Gastrocnemius medialis (tissue), 4 donors: ENCODE data around the gene NRCAM. TPM values are rescaled to one million over a fixed set of nuclear protein-coding genes. Genes with fewer than 3 reads are reported as not detected.

Source experiments
- ATAC-seq, 2 donors: fragments of 150-250 bp; one replicate each; pipeline ENCODE4 v1.9.1; 2016
- DNase-seq, 2 donors: peaks; one replicate each; pipeline ENCODE4 v3.0.0-alpha.2; 2019
- H3K27ac ChIP-seq, 4 donors: fragments of 200-600 bp; sonication (generic); 1 replicate in 1 of 4; 2 replicates in 3 of 4; pipeline ENCODE4 v1.5.1; 2016 to 2018; ENCODE audit warnings: mild to moderate bottlenecking in 2 of 4, moderate library complexity in 1 of 4
- H3K27me3 ChIP-seq, 3 donors: fragments of 200-600 bp; sonication (generic) in 2 of 3; 1 replicate in 1 of 3; 2 replicates in 2 of 3; pipeline versions ENCODE4 v1.5.1 to v1.6.0; 2016 to 2019; ENCODE audit warnings: mild to moderate bottlenecking in 1 of 3, moderate library complexity in 1 of 3
- H3K36me3 ChIP-seq, 2 donors: fragments of 200-600 bp; sonication (generic) in 1 of 2; one replicate each; pipeline ENCODE4 v1.5.1; 2017 to 2018
- H3K4me1 ChIP-seq, 2 donors: fragments of 200-600 bp; sonication (generic) in 1 of 2; one replicate each; pipeline ENCODE4 v1.5.1; 2016 to 2017; ENCODE audit warnings: mild to moderate bottlenecking in 2 of 2
- H3K4me3 ChIP-seq, 4 donors: fragments of 200-600 bp; sonication (generic) in 3 of 4; 1 replicate in 1 of 4; 2 replicates in 3 of 4; pipeline ENCODE4 v1.5.1; 2016 to 2019; ENCODE audit warnings: mild to moderate bottlenecking in 2 of 4
- H3K9me3 ChIP-seq, 3 donors: fragments of 200-600 bp; sonication (generic) in 2 of 3; 1 replicate in 1 of 3; 2 replicates in 2 of 3; pipeline ENCODE4 v1.5.1; 2016 to 2019
- POLR2A ChIP-seq, 2 donors: fragments of 450-650 bp; IDR thresholded peaks; one replicate each; pipeline ENCODE4 v1.6.1; 2017; ENCODE audit warnings: antibody characterized with exemption in 2 of 2, mild to moderate bottlenecking in 2 of 2, moderate library complexity in 2 of 2
- in situ Hi-C, 4 donors: fragments of 200-750 bp; cut with MboI; loops; one replicate each; pipeline versions ENCODE4 v1.15.0 to v1.8.0; 2017; ENCODE audit warnings: low sequenced_read_pairs in 4 of 4
- intact Hi-C: fragments of 100-400 bp; cut with DNase I; formaldehyde crosslinking; loops from one replicate; pipeline ENCODE4 v1.15.1; 2023; ENCODE audit warnings: low total_unique reads
- total RNA-seq, 4 donors: library from RNA; depleted of rRNA; stranded (reverse); fragments of >200 nt; gene quantifications; one replicate each; pipeline versions ENCODE4 v1.1.0 to v1.2.3, GENCODE V29; 2016
- TF ChIP-seq, protein P1 (sequence below), 5 experiments: fragments of 450-650 bp in 3 of 5; fragments of 200-600 bp in 2 of 5; sonication (generic) in 2 of 5; IDR thresholded peaks in 4 of 5; conservative IDR thresholded peaks in 1 of 5; 1 replicate in 4 of 5; 2 replicates in 1 of 5; pipeline ENCODE4 v1.5.1; 2016 to 2019; ENCODE audit warnings: antibody characterized with exemption in 5 of 5, mild to moderate bottlenecking in 3 of 5, moderate library complexity in 3 of 5

NRCAM gene
- total RNA-seq, 4 donors from 2014 or later = 0.18 to 0.31 (median 0.23) TPM; not detected in 1

DNA sequence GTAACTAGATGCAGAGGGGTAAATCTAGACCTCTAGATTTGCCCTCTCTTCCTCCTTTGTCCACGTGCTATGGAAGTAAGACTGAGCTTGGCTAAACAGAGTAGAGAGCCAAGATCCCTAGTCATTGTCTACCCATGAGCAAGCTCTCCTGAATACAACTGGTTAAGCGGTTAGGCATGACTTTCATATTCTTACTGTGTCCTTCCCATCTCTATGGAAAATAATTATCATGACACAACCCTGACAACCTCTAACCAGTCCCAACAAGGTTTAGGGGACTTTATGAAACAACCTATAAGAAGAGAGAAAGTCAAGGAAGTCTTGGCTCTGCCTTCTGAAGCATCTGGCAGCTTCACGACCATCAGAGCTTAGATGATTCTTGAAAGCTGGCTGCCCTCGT lies 318.2 kb downstream of the NRCAM start:
- in situ Hi-C loops (loop anchor here in 2 of 4 donors (25.0 kb wide), 1 partner anchor 276 kb away; no protein-coding TSS in a partner anchor), intact Hi-C loops (no loop called here)
- ATAC-seq = no peak
- no peaks in the 10 kb centered on the region for H3K27me3 ChIP-seq
- H3K9me3 ChIP-seq = no peaks in the 10 kb centered on the region
- H3K27ac ChIP-seq = no peak overlapping the region
- TF ChIP-seq, protein P1, sequence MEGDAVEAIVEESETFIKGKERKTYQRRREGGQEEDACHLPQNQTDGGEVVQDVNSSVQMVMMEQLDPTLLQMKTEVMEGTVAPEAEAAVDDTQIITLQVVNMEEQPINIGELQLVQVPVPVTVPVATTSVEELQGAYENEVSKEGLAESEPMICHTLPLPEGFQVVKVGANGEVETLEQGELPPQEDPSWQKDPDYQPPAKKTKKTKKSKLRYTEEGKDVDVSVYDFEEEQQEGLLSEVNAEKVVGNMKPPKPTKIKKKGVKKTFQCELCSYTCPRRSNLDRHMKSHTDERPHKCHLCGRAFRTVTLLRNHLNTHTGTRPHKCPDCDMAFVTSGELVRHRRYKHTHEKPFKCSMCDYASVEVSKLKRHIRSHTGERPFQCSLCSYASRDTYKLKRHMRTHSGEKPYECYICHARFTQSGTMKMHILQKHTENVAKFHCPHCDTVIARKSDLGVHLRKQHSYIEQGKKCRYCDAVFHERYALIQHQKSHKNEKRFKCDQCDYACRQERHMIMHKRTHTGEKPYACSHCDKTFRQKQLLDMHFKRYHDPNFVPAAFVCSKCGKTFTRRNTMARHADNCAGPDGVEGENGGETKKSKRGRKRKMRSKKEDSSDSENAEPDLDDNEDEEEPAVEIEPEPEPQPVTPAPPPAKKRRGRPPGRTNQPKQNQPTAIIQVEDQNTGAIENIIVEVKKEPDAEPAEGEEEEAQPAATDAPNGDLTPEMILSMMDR (IDR thresholded peaks at IDR 0.05 in 4 of 5, conservative IDR thresholded peaks at IDR 0.05 in 1 of 5) = no peak
- TF ChIP-seq POLR2A (IDR thresholded peaks at IDR 0.05) = no peak
- no peak for DNase-seq
- no peaks in the 10 kb centered on the region for H3K4me1 ChIP-seq
- H3K4me3 ChIP-seq = no peak overlapping the region
- H3K36me3 ChIP-seq = no peaks in the 10 kb centered on the region

DNA sequence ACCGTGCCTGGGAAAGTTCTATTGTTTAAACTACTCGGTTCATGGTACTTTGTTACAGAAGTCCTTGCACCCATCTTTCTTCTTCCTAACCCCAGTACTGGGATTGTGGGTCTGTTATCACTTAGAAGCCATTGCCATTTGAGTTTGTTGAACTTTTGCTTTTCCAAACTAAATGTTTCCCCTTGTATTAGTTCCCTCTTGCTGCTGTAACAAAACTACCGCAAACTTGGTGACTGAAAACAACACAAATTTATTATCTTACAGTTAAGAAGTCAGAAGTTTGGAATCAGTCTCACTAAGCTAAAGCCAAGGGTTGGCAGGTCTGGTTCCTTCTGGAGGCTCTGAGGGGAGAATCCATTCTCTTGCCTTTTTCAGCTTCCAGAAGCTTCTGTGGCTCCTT lies 319.2 kb downstream of the NRCAM start:
- Histone ChIP-seq H3K4me1 (no peaks in the 10 kb centered on the region), H3K27me3 (no peaks in the 10 kb centered on the region), H3K4me3 (no peak overlapping the region), H3K27ac (no peak overlapping the region), H3K36me3 (no peaks in the 10 kb centered on the region), H3K9me3 (no peaks in the 10 kb centered on the region)
- in situ Hi-C loops (loop anchor here in 2 of 4 donors (25.0 kb wide), 1 partner anchor 275 kb away; no protein-coding TSS in a partner anchor), intact Hi-C loops (no loop called here)
- ATAC-seq = no peak
- no peak for DNase-seq
- TF ChIP-seq, protein P1 (IDR thresholded peaks at IDR 0.05 in 4 of 5, conservative IDR thresholded peaks at IDR 0.05 in 1 of 5) = no peak
- no peak for TF ChIP-seq POLR2A (IDR thresholded peaks at IDR 0.05)

DNA sequence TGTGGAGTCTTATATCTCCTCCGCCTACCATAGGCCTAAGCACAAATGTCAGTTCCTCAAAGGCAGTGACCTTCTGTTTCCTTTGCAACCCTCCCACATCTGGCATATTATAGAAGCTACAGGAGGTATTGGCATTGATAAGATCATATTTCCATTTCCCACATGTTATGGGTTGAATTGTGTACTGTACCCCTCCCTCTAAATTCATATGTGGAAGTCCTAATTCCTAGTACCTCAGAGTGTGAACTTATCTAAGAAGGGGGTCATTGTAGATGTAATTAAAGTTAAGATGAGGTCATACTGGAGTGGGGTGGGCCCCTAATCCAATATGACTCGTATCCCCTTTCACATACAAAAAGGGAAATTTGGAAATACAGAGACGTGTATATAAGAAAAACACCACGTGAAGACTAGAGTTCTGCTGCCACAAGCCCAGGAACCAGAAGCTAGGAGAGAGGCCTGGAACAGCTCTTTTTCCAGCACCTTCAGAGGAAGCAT lies 320.0 kb downstream of the NRCAM start:
- Histone ChIP-seq H3K27ac (no peak overlapping the region), H3K9me3 (no peaks in the 10 kb centered on the region), H3K4me3 (no peak overlapping the region), H3K4me1 (no peaks in the 10 kb centered on the region), H3K27me3 (no peaks in the 10 kb centered on the region), H3K36me3 (no peaks in the 10 kb centered on the region)
- ATAC-seq = no peak
- TF ChIP-seq POLR2A (IDR thresholded peaks at IDR 0.05) = no peak
- TF ChIP-seq, protein P1 (IDR thresholded peaks at IDR 0.05 in 4 of 5, conservative IDR thresholded peaks at IDR 0.05 in 1 of 5) = no peak
- intact Hi-C loops = no loop called here
- no peak for DNase-seq
- in situ Hi-C loops = loop anchor here in 2 of 4 donors (25.0 kb wide), 1 partner anchor 274 kb away; no protein-coding TSS in a partner anchor

DNA sequence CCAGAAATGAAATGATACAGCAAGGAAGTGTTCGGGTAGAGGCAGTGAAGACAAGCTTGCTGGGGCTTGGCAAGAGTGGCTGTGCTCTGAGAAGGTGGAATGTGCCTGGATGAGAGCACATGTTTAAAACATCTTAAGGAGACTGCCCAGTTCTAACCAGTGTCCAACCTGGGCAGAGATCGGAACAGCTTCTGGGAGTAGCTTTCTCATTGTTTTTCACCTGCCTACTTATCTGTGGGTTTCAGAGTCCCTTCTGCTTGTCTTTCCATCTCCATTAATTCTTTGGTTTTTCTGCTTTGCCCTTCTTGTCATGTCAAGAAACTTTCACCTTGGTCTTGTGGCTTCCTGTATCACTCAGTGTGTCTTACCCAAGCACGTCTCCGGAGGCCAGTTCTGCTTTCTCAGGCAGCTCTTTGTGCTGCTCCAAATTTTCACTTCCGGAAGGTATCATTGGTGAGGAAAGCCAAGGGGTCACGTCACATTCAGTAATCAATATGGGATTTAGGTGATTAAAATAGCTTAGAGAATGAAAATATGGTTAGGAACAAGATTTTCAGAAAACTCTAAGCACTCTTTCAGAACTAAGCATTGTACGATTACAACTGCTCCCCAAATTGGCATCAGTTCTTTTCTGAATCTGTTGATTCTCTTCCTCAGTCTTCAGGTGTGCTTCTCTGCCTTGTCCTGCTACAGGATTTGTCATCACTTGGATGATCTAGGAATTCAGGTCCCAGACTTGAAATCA lies 320.6 kb downstream of the NRCAM start:
- H3K27ac ChIP-seq = no peak overlapping the region
- no peaks in the 10 kb centered on the region for H3K27me3 ChIP-seq
- no peaks in the 10 kb centered on the region for H3K4me1 ChIP-seq
- H3K4me3 ChIP-seq = no peak overlapping the region
- in situ Hi-C loops (loop anchor here in 2 of 4 donors (25.0 kb wide), 1 partner anchor 273 kb away; no protein-coding TSS in a partner anchor), intact Hi-C loops (no loop called here)
- DNase-seq = no peak
- H3K9me3 ChIP-seq = no peaks in the 10 kb centered on the region
- no peak for ATAC-seq
- TF ChIP-seq, protein P1 (IDR thresholded peaks at IDR 0.05 in 4 of 5, conservative IDR thresholded peaks at IDR 0.05 in 1 of 5) = no peak
- TF ChIP-seq POLR2A (IDR thresholded peaks at IDR 0.05) = no peak
- no peaks in the 10 kb centered on the region for H3K36me3 ChIP-seq
